Stimulated activated CD8-positive, alpha-beta memory T cell treated with anti-CD3 and anti-CD28 coated beads, Interleukin-12 subunit alpha, Interleukin-12 subunit beta, amount 100 ng/mL, for 24 hours (primary cell): ENCODE data around the gene CFAP410.
"Not testable (repeated sequence)": the region's sequence is repeated elsewhere in the genome, so short reads cannot be mapped to it uniquely, and the experiment has no call there.

Experiments
- DNase-seq: peaks from one replicate; pipeline ENCODE4 v3.0.0-alpha.2; 2020; ENCODE audit errors: extremely low read depth

CFAP410 gene

DNA sequence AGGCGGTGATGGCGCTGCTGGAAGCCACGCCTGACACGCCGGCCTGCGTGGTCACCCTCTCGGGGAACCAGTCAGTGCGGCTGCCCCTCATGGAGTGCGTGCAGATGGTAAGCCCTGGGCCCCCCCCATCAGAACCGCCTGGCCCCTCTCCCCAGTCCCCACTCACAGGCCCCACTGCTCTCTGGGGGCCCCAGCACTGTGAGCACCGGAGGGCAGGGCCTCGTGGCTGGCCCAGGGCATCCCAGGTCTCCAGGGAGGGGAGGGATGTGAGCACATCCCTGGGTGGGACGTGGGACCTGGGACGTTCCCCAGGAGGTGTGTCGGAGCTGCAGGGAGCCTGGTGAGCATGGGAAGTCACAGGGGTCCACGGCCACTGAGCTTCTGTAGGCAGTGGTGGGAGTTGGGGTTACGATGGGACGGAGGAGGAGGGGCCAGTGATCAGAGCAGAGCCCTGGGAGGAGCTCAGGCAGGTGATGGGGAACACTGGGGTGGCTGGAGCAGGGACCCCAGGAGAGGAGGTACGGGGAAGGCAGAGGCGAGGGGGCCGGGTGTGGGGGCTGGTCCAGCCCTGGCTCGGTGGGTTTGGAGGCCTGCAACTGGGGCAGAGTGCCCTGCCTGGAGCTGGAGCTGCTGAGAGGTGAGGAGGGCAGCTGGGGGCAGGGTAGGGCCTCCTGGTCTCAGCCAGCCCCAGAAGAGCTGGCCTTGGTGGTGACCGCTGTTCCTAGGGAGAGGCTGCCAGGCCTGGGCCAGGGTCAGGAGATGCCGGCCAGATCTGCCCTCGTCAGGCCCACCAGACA is 20.5 kb downstream of the CFAP410 start:
- DNase-seq: no peak

DNA sequence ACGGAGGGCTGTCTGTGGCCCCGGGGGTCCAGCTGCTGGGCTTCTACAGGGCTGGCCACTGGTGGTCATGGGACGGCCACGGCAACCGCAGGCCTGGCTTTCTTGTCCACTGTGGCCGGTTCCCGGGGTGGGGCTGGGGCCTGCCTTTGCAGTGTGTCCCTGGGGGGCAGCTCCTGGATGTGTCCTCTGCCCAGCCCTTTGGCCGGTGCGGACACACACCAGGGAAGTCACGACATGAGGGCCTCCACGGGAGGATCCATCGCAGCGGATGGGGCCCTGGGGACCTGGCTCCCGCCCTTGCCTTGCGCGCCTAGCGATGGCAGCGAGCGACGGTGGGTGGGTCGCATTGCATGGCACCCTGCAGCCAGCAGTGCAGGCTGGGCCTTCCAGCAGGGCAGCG is 21.3 kb downstream of the CFAP410 start:
- DNase-seq: no peak

DNA sequence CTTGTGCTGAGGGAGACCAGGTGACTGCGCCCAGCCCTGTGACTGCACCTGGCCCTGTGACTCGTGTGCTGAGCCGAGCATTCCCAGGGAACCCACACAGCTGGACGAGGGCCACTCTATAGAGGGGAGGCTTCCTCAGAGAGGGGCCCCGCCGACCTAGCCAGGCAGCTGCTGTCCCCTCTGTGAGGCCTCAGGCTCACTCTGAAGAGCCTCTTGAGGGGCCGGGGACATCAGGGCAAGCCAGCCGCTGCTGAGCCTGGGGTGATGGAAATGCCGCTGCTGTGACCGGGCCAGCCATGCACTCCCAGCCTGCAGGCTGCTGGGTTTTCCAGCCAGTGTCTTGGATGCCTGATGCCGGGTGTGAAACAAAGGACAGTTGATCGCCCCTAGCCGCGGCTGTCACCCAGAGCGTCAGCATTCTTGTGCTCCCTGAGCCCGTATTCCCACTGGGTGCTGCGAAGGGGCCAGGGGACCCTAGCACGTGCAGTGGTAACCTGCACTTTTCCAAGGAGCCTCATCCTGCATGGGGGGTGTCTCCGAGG is 21.9 kb downstream of the CFAP410 start:
- no peak for DNase-seq

DNA sequence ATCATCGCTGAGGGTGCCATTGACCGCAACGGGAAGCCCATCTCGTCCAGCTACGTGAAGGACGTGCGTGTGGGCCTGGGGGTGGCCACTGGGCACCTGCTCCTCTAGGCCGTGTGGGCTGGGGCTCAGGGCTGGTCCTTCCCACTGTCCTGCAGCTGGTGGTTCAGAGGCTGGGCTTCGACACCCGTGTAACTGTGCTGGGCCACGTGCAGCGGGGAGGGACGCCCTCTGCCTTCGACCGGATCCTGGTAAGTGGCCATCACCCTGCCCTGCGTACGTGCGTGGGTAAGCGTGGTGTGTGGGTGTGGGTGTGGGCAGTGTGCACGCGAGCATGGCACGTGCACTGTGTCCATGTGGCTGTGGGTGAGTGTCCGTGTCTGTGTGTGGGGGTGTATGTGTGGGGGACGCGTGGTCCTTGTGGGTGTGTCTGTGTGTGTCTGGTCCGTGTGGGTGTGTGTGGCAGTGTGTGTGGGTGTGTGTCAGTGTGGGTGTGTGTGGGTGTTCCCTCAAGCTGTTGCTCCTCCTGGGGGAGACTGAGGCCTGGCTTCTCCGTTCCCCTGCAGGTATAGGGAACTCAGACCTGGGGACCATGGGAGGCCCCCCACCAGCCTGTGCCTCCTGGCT is 22.8 kb downstream of the CFAP410 start:
- DNase-seq: no peak

DNA sequence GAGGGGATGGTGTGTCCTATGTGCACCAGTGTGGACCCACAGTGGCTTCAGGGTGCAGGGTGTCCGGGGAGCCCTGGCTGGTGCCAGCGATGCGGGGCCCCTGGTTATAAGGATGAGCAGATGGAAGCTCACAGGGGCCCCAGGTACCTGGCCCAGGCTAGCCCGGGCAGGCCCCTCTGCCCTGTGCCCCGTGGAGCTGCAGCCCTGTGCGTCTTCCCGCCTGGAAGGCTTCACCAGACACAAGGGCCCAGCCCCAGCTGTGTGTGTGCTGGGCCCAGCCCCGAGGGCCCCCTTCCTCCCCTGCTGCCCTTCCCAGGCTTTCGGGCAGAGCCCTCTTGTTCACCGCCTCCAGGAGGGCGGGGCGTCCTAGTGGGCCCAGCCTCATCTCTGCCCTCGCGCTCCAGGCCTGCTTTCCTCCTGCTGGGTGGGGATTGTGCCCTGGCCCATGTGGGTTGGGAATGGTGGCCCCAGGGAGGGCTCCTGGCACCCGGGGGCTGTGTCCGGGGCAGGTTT is 23.4 kb downstream of the CFAP410 start:
- DNase-seq: no peak

DNA sequence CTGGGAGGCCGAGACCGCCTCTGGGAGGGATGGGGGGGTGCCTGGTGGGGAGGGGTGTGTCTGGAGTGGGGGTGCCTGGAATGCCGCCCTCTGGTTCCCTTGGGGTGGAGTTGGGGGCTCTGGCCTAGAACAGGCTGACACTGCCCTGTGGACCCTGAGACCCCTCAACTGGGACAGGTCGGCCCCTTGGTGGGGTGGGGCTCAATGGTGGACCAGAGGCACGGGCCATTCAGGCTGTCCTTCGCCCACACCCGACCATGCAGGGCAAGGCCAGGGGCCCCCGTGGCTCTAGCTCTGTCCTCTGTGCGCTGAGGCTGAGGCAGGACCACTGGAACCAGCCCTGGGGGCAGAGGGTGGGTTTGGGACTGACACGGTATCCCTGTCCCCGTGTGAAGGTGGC is 24.6 kb downstream of the CFAP410 start:
- no peak for DNase-seq

DNA sequence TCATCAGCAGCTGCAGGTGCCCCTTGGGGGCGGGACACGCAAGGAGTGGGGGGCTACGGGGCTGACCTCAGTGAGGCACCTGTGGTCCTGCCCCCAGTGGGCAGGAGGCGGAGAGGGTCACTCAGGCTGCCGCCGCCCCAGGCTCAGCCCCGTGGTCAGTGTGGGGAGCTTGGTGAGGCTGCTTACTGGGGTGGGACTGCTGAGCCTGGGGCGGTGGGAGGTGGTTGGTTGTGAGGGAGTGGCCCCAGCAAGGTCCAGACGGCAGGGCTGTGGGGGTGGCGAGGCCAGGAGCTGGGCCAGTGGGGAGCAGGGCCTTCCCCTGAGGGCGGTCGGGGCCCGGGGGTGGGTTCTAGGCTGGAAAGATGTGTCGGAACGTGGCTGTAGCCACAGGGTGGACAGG is 25.1 kb downstream of the CFAP410 start:
- DNase-seq: no peak

DNA sequence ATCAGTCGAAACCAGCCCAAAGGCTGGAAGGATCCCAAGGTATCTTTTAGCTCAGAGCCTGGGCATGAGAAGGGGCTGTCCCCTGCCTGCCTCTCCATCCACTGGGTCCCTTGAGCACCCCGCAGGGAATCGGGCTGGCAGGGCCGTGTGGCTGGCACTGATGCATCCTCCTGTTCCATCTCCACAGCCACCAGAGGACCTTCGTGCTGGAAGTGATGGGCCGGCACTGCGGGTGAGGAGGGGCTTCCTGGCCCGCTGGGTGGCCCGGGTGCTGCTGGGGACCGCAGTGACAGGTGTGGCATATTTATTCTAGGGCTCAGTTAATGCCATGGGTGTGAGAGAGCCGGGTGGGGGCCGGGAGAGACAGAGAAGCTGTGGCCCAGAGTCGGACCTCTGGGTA is 25.7 kb downstream of the CFAP410 start:
- DNase-seq: no peak

DNA sequence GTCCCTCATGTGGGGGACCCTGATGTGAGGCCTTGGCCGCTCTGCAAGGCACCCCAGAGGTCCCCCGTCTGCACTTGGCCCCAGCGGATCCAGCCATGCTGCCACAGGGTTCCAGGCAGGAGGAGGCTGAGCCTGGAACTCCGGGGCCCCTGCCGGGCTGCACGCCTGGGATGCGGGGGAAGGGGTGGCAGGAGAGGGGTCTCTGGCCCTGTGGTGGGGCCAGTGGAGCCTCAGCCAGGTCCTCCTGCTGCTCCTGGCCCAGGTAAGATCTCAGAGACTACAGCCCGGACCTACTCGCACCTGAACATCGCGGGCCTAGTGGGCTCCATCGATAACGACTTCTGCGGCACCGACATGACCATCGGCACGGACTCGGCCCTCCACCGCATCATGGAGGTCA is 26.5 kb downstream of the CFAP410 start:
- no peak for DNase-seq

DNA sequence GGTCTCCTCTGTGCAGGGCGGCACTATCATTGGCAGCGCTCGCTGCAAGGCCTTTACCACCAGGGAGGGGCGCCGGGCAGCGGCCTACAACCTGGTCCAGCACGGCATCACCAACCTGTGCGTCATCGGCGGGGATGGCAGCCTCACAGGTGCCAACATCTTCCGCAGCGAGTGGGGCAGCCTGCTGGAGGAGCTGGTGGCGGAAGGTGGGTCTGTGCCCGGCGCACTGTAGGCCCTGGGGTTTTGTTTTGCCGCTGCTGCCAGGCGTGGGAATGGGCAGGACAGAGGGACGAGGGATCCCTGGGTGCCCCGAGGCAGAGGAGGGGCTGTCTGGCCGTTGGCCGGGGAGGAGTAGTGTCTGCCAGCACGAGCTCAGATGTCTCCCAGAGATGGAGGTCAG is 27.1 kb downstream of the CFAP410 start:
- no peak for DNase-seq

DNA sequence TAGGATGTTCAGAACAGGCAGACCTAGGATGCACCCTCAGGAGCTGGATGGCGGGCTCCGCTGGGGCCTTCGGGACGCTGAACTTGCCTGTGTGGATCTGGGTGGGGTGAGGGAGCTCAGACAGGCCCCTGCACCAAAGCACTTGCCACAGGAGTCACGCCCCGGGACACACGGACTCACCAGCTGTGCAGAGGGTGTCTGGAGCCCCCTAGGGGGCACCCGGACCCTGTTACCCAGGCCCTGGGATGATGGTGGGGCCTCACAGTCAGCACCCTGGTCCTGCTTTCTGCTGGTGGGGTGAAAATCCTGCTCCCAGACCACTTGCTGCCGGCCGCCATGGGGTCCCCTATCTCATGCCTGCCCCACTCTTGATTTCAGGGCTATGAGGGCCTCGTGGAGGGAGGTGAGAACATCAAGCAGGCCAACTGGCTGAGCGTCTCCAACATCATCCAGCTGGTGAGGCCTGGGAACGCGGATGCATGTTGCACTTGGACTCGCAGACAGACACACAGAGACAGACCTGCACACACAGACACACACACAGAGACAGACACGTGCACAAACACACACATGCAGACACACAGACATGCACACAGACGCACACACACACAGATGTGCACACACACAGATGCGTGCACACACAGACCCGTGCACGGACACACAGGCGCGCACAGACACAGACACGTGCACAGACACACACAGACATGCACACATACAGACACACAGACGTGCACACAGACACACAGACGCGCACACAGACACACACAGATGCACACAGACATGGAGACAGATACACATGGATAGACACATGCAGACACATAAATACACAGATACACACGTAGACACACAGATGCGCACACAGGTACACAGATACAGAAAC is 28.3 kb downstream of the CFAP410 start:
- no peak for DNase-seq

DNA sequence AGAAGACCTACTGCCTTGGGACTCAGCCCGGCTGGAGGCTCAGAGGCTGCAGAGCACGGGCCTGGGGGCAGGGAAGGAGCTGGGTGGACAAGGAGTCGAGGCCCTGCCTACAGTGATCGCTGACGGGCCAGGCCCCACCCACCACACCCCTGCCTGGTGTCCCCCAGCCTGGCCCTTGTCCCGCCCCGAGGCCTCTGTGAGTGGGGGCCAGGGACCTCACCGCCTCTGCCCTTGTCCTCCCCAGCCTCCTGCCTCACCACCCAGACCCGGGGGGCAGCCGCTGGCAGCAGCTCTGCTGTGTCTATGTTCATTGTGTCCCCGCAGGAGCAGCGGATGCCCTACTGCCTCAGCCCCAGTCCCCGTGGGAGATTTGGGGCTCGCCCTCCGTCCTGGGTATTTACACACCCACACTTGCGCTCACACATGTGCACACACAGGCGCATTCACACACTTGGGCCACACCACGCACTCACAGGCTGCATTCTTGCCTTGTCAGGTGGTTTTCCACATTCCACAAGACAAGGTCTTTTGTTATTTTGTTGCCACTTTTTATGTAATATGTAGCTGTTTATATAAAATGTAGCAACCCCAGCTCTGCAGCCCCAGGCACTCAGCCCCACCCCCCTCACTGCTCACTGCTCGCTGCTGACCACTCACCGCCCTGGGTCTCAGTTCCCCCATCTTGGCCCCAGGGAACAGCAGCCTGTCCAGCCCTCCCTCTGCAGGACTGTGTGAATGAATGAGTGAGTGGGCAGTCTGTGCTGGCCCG is 32.1 kb downstream of the CFAP410 start:
- DNase-seq: no peak

DNA sequence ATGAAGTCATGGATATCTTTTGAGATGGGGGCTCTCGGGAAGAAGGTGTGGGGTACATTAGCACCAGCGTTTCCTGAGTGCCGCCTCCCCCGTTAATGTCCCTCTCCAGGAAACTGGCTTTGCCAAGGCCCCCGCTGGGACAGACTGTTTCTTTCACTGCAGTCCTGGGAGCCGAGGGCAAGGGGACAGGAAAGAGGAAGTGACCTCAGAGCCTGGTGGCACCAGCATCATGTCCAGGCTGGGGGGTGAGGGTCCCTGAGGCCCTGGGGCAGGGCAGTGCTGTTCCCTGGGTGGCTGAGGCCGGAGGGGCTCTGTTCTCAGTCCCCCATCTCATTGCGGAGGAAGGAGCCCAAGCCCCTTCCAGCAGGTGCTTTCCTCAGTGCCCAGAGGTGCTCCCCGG is 33.5 kb downstream of the CFAP410 start:
- no peak for DNase-seq

DNA sequence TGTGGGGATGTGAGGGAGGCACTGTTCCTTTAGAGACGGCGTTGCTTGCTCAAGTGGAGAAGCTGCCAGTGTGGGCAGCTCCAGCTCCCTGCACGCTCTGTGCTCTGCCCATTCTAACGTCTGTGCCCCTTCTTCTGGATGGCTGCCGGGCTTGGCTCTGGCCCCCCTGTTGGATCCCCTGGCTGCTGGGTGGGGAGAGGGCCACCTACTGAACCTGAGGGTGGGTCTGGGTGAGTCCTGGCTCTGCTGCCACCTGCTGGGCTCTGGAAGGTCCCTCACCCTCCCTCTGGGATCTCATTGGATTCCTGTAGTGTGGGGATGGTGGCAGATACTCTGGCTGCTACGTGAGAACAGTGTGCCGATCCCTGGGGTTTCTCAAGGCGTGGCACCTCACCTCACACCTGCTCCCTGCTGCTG is 34.3 kb downstream of the CFAP410 start:
- DNase-seq: no peak

DNA sequence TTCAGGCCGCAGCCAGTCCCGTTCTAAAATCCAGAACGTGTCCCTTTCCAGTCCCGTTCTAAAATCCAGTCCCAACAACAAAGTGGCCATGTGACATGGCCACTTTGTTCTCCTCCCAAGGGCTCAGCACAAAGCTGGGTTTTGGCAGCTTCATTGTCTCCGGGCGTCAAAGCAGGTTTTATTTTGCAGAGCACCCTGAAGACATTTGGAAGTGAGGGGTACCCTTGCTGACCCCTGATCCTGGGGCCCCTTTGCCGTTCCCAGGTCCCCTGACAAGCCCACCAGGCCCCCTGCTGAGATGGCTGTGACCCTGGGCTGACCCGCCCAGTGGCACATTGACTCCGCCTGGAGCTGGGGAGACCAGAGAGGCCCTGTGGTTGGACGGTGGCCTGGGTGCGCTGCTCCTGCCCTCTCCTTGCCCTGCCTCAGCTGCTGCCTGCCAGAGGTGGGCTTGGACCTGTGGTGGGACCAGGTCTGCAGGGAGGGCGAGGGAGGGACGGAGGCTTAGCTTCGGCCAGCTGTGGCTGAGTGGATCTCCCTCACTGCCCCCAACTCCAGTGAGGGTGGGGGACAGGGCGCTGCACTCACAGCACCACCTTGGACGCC is 35.1 kb downstream of the CFAP410 start:
- no peak for DNase-seq

DNA sequence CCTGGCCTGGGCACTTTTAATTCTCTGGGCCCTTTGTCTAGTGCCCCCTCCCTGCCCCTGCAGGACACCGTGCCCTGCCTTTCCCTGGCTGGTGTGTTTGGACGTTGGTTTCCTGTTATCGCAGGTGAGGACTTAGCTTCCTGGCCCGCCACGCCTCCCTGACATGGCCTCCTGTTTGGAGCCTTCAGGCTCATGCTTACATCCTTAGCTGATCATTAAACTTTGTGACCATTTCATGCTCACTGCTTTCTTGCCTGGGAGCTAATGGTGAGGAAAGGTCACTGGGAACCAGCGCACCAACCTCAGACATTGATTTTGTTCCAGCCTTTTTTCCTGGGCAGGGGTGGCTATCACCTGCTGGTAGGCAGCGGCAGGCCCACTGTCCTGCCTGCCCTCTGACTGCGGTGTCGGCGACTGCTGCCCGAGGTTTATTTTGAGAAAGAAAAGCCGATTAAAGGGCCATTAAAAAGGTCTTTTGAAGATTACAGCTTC is 35.7 kb downstream of the CFAP410 start:
- DNase-seq: no peak

DNA sequence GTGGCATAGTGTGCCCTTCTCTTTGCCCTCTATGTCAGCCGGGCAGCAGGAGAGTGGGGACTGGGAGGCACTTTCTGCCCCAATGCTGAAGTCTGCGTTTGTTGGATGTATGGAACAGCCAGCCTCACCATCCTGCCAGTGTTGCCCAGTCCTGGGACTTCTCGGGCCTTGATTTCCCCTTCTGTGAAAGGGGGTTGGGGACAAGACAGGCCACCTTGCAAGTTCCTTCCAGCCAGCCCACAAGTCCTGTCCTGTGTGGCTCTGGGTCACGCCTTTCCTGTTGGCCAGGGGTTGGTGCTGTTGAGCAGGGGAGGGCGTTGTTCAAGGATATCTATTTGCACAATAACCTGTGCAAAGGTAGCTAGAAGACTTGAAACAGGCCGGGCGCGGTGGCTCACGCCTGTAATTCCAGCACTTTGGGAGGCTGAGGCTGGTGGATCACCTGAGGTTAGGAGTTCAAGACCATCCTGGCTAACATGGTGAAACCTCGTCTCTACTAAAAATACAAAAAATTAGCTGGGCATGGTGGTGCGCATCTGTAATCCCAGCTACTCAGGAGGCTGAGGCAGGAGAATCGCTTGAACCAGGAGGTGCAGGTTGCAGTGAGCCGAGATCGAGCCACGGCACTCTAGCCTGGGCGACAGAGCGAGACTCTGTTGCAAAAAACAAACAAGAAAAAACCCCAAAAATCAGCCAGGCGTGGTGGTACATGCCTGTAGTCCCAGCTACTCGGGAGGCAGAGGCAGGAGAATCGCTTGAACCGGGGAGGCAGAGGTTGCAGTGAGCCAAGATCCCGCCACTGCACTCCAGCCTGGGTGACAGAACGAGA is 36.4 kb downstream of the CFAP410 start:
- not testable (repeated sequence) for DNase-seq

DNA sequence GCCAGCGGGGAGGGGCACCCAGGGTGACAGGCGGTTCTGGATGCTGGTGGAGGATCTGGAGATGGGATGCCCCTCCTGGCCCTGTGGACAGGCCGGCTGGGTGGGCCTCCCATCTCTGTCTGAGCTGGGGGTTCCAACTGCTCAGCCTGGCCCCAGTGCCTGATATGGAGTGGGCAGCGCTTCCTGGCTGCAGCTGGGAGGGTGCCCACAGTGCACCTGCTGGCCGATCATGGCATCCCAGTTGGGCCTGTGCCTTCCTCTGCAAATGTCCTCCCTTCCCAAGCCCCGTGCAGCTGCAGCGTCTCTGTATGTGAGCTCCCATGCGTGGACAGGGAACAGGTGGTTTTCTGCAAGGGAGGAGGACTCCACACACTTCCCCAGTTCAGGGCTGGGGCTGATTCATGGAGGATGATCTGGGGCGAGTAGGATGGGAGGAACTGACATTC is 37.2 kb downstream of the CFAP410 start:
- no peak for DNase-seq

DNA sequence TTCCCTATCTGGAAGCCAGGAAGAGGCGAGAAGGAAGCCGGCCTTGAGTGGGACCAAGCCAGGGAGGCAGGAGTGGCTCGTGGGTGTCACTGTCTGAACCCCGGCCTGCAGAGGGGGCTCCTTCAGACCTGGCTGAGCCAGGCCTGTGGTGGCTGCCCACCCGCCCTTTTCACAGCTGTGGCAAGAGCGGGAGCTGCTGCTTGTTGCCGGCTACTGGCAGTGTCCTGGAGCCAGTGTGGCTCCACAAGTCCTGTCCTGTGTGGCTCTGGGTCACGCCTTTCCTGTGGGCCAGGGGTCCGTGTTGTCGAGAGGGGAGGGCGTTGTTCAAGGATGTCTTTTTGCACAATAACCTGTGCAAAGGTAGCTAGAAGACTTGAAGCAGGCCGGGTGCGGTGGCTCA is 38.0 kb downstream of the CFAP410 start:
- no peak for DNase-seq
